GM21367 (cell line): Measurements from ENCODE around the gene NOXO1.

Experiments
- ATAC-seq: cut with Tn5 transposase; IDR thresholded peaks from one replicate; pipeline ENCODE4 v1.9.1; 2021; ENCODE audit not compliant: unreplicated experiment

Gene NOXO1

GRCh38 chr16:1981398-1981836, at the start of gene NOXO1:
Gene NOXO1, minus strand, starts transcription at chr16:1981469. Its CDS starts 290 bp downstream, at chr16:1981179.
- no peak for ATAC-seq

GRCh38 chr16:2030036-2030435, 48.8 kb upstream of the NOXO1 start:
- no peak for ATAC-seq

GRCh38 chr16:2029350-2029749, 48.1 kb upstream of the NOXO1 start:
- ATAC-seq = no peak

GRCh38 chr16:2028620-2029220, 47.5 kb upstream of the NOXO1 start:
- no peak for ATAC-seq

GRCh38 chr16:2028146-2028545, 46.9 kb upstream of the NOXO1 start:
- ATAC-seq = no peak

- ATAC-seq = no peak
These were observed 46.0 kb upstream of the NOXO1 start for GRCh38 chr16:2027024-2028010.

- no peak for ATAC-seq
These were observed 45.3 kb upstream of the NOXO1 start, which contains the start of gene NHERF2 for GRCh38 chr16:2026461-2027023. Gene NHERF2, plus strand, starts transcription at chr16:2026902. Its CDS starts 104 bp downstream, at chr16:2027006.

GRCh38 chr16:2025878-2026460, 44.7 kb upstream of the NOXO1 start:
- no peak for ATAC-seq

GRCh38 chr16:2025251-2025650, 44.0 kb upstream of the NOXO1 start:
- ATAC-seq = no peak

GRCh38 chr16:2024032-2024420, 42.8 kb upstream of the NOXO1 start:
- no peak for ATAC-seq

- no peak for ATAC-seq
These were observed 42.1 kb upstream of the NOXO1 start for GRCh38 chr16:2023092-2024031.

- no peak for ATAC-seq
These were observed 41.4 kb upstream of the NOXO1 start for GRCh38 chr16:2022723-2023091.

- ATAC-seq = no peak
These were observed 38.9 kb upstream of the NOXO1 start for GRCh38 chr16:2019921-2020831.

- no peak for ATAC-seq
These were observed 38.2 kb upstream of the NOXO1 start, which contains the start of gene NPW for GRCh38 chr16:2019518-2019920. Gene NPW, plus strand, starts transcription at chr16:2019785.

- ATAC-seq = no peak
These were observed 35.2 kb upstream of the NOXO1 start for GRCh38 chr16:2016407-2016922.

- no peak for ATAC-seq
These were observed 34.6 kb upstream of the NOXO1 start for GRCh38 chr16:2015947-2016208.

- ATAC-seq = no peak
These were observed 34.1 kb upstream of the NOXO1 start for GRCh38 chr16:2015117-2015946.

GRCh38 chr16:2013527-2013926, 32.3 kb upstream of the NOXO1 start:
- no peak for ATAC-seq
